GM20000 (cell line): ENCODE results near the gene KMT2E.

ENCODE experiments used
- DNase-seq: peaks from one replicate; pipeline ENCODE4 v3.0.0; 2012; ENCODE audit warnings: low spot score
- TF ChIP-seq, protein P1 (sequence below): IDR thresholded peaks from 2 replicates; pipeline ENCODE4 v1.5.1; 2012; ENCODE audit warnings: mild to moderate bottlenecking, control low read depth; ENCODE audit errors: extremely low read depth, missing control alignments

KMT2E gene

DNA sequence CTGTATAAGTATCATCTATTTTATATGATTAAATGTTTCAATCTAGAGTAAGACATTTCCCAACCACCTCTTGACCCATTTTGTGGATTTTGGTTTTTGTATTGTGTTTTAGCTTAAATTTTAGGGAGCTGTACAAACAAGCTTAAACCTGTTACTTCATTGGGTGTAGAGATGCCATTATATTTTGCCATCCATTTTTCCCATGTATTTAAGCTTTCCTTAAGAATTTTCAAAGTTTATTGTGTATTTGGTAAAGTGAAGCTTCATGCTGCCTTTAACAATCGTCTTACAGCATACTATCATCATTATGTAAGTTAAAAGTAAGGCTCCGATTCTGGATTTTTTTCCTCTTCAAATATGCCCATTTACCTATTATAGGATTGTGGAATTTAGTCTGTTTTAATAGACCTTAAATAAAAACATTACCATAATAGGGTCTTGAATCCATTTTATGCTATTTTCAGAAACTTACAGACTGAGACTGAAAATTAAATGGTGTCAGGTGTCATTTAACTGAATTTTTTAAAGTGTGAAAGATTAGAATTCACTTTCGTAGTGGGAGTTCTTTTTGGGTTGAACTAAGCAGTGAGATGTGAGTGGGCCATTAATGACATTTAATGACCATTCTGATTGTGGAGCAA, 2.2 kb downstream of the KMT2E start:
- TF ChIP-seq, protein P1, sequence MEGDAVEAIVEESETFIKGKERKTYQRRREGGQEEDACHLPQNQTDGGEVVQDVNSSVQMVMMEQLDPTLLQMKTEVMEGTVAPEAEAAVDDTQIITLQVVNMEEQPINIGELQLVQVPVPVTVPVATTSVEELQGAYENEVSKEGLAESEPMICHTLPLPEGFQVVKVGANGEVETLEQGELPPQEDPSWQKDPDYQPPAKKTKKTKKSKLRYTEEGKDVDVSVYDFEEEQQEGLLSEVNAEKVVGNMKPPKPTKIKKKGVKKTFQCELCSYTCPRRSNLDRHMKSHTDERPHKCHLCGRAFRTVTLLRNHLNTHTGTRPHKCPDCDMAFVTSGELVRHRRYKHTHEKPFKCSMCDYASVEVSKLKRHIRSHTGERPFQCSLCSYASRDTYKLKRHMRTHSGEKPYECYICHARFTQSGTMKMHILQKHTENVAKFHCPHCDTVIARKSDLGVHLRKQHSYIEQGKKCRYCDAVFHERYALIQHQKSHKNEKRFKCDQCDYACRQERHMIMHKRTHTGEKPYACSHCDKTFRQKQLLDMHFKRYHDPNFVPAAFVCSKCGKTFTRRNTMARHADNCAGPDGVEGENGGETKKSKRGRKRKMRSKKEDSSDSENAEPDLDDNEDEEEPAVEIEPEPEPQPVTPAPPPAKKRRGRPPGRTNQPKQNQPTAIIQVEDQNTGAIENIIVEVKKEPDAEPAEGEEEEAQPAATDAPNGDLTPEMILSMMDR: no peak
- DNase-seq: no peak

DNA sequence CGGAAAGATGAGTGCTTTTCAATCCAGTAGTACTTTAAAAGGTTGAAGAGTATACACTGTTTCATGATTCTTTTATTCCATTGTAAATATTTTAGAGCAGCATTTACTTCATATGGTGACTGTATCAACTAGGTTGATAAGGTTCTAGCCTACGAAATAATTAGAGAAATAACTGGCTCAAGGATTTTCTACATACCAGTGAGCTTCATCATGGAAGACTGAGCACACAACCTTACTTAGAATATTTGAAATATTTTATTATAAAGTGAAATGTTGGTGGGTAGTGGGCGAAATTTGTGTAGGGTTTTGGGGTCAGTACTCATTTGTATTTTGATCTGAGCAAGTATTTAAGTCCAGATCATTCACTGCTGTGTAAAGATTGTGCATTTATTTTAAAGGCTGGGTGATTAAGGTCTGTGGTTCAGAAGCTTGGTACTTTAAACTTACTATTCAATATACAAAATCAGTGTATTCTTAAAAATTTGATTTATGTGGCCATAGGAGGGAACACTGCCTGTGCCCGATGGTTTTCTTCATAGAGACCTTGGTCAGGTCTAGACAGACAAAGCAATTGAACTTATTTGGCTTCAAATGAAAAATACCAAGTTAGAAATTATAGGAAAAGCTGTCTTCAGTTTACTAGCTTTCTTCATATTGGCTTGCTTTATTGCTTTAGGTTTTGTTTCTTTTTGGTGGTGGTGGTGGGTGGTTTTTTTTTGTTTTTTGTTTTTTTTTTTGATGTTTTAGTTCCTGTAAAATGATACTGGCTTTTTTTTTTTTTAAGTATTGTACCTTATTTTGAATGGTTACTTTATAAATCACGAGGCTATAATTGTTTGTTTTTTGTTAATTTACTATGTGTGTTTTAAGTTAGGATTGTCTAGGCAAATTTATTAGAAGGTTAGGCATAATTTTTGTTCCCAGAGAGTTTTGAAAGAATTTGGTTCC, 3.0 kb downstream of the KMT2E start:
- DNase-seq: no peak
- TF ChIP-seq, protein P1: no peak

DNA sequence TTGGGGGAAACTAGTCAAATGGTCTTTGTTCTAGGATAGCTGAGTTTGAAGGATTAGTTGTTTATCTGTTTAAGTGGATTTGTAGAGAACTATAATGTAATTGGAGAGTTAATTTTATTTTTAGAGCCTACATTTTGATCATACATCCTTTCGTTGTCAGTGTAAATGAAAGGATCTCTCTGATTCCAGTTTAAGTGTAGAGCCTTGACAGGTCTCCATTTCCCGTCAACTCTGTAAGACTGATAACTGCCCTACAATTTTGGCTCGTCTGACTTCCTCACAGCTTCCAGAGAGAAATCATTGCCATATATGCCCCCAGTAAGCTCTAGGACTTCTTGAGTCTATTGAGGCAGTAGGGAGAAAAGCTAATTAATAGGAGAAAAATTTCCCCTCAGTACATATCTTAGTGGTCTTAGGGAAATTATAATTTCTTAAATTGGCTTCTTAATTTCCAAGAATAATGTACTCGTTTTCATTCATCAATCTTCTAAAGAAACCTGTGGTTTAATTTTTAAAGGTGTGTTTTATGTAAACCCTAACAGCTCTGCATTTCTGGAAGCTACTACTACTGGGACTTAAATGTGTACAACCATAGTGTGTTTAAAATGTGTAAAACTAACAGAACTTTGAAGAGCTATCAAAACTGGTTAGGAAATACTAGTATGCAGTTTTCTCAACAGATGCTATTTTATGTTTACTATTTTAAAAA, 3.8 kb downstream of the KMT2E start:
- TF ChIP-seq, protein P1: no peak
- no peak for DNase-seq

DNA sequence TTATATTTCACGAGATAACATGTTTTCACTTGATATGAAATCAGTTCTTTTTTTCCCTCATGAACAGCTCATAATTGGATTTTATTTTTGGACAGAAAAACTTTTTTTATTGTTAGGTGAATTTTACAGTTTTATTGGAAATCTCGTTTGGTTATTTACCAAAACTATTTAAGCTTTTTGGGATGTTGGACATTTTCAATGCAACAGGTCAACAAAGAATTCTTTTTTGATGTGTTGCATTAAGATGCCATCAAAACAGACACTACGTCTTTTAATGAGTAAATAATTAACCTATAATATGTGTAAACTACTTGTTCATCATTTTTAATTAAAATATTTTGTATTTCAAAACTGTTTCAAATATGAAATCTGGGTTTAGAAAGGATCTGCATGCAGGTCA, 5.3 kb downstream of the KMT2E start:
- no peak for DNase-seq
- TF ChIP-seq, protein P1: no peak

DNA sequence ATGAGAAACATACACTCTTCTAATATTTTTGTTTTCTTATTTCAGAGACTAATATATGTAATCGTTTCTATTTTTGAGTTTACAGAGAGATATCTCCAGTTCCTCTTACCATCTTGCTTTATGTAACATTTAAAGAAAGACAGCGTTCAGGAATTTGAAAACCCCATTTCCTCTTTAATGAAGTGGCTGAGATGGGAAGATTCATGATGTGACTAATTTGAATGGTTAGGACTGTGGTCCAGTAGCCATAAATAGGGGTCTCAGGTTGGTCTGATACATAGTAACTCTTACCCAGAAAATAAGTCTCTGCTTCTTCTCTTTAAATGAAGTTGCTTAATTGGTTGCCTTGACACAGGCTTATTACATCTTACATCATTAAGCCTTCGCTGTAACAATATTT, 6.9 kb downstream of the KMT2E start:
- TF ChIP-seq, protein P1: no peak
- DNase-seq: no peak

DNA sequence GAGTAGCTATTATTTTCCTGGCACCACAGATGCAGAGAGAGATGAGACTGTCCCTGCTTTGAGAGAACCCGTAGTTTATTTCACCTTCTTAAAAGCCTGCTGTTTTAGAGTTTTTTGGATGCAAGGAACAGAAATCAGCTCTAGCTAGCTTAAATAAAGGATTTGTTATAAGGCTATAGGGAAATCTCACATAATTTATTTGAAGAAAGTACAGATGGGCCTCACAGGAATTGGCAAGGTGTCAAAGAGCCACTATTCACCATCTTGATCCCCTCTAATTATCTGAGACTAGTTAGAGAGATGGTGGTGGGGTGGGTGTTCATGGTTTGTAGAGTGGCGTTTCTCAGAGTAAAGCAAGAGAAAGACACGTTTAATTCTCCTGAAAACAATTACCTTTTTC, 7.3 kb downstream of the KMT2E start:
- DNase-seq: no peak
- TF ChIP-seq, protein P1: no peak

DNA sequence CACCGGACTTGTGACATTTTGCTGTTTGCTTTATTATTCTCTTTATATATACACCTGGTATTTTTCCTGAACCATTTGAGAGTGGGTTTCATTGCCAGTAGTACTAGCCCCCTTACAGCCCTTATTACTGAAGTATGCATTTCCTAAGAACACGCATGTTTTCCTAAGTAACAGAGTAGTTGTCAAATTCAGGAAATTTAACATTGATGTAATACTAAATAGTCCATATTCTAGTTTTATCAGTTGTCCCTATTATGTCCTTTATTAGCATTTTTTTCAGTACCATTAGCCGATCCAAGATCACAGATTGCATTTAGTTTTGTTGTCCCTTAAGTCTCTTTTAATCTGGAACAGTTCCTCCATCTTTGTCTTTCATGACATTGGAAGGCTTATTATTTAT, 8.0 kb downstream of the KMT2E start:
- TF ChIP-seq, protein P1: no peak
- DNase-seq: no peak
